Left cardiac atrium (tissue), 4 donors: ENCODE data around the gene SLC16A3. TPM values are rescaled to one million over a fixed set of nuclear protein-coding genes. Genes with fewer than 3 reads are reported as not detected.
"Not testable (repeated sequence)": the region's sequence is repeated elsewhere in the genome, so short reads cannot be mapped to it uniquely, and the experiment has no call there.

Experiments
- ATAC-seq, 2 donors: fragments of 200-7000 bp; cut with Tn5 transposase; one replicate each; pipeline ENCODE4 v1.9.1; 2020; ENCODE audit warnings: mild to moderate bottlenecking in 2 of 2, moderate library complexity in 2 of 2
- DNase-seq: peaks from one replicate; pipeline ENCODE4 v3.0.0-alpha.2; 2020
- intact Hi-C, 2 donors: fragments of 100-400 bp; cut with DNase I; formaldehyde crosslinking; loops; one replicate each; pipeline versions ENCODE4 v1.14.1 to v1.15.1; 2022 to 2023
- total RNA-seq, 2 donors: library from RNA; stranded (reverse); fragmentation: NEBNext Ultra II Directional; extraction: Animal tissue kit (Norgen Biotek cat#: 25700); gene quantifications; one replicate each; pipeline ENCODE4 v1.2.1, GENCODE V29; 2021
- donor health status: DM: no; HTN: yes; CAD: no.
- donor health status: DM: no; HTN: yes; CAD: no; lungs with severe emphysema.
- donor health status: DM: yes; HTN: yes; CAD: no.
- donor health status: Dilated cardiomyopathy.

Gene SLC16A3
- total RNA-seq, 2 donors from 2014 or later = 18.4 to 35.7 TPM

- DNase-seq = no peak
- intact Hi-C loops = no loop called here
Measured at GRCh38 chr17:82201498-82201910, 27.3 kb upstream of the SLC16A3 start.

GRCh38 chr17:82202981-82203380 lies 25.9 kb upstream of the SLC16A3 start:
- intact Hi-C loops = no loop called here
- ATAC-seq (no peak), DNase-seq (no peak)

More at GRCh38 chr17:82201498-82201910, 27.3 kb upstream of the SLC16A3 start:
- ATAC-seq = no peak

- intact Hi-C loops = no loop called here
- no peak for DNase-seq
- ATAC-seq = no peak
Measured at GRCh38 chr17:82203920-82204319, 24.9 kb upstream of the SLC16A3 start.

GRCh38 chr17:82204831-82205719 lies 23.8 kb upstream of the SLC16A3 start:
- intact Hi-C loops = loop anchor here in 1 of 2 donors (5.0 kb wide), 1 partner anchor 117 kb away; no protein-coding TSS in a partner anchor
- ATAC-seq (peak; percentile 24 to 48), DNase-seq (no peak)

GRCh38 chr17:82205720-82206508 lies 22.9 kb upstream of the SLC16A3 start:
- DNase-seq (peak; percentile 88), ATAC-seq (peak; percentile 83)
- intact Hi-C loops = loop anchor here (2.0 to 5.0 kb wide), 2 partner anchors 115 to 116 kb away; no protein-coding TSS in a partner anchor

GRCh38 chr17:82210655-82211054 lies 18.2 kb upstream of the SLC16A3 start:
- ATAC-seq, intact Hi-C loops, DNase-seq: not testable (repeated sequence)

- ATAC-seq = peak; percentile 85 to 92
- intact Hi-C loops = no loop called here
- DNase-seq = peak; percentile 86
Measured at GRCh38 chr17:82212331-82213250, 16.3 kb upstream of the SLC16A3 start, which contains the start of gene CCDC57. Gene CCDC57, minus strand, starts transcription at chr17:82212842. Its CDS starts 10,898 bp downstream, at chr17:82201944.

- ATAC-seq (peak; percentile 61 to 67), DNase-seq (no peak)
- intact Hi-C loops = no loop called here
Measured at GRCh38 chr17:82213251-82214011, 15.4 kb upstream of the SLC16A3 start.

- DNase-seq = no peak
- intact Hi-C loops = no loop called here
- ATAC-seq = no peak
Measured at GRCh38 chr17:82214012-82214628, 14.7 kb upstream of the SLC16A3 start.

GRCh38 chr17:82215095-82215971 lies 13.5 kb upstream of the SLC16A3 start:
- ATAC-seq = no peak
- DNase-seq = no peak
- intact Hi-C loops = no loop called here

- ATAC-seq = no peak
- no peak for DNase-seq
- intact Hi-C loops = no loop called here
Measured at GRCh38 chr17:82215972-82216300, 12.9 kb upstream of the SLC16A3 start.

- intact Hi-C loops = no loop called here
- DNase-seq (peak; percentile 74), ATAC-seq (peak; percentile 32 to 60)
Measured at GRCh38 chr17:82216301-82217119, 12.3 kb upstream of the SLC16A3 start.

- intact Hi-C loops = no loop called here
- DNase-seq (no peak), ATAC-seq (peak in 1 of 2 donors; percentile 0)
Measured at GRCh38 chr17:82217120-82217529, 11.7 kb upstream of the SLC16A3 start.

- peak; percentile 72 for DNase-seq
- peak; percentile 16 to 47 for ATAC-seq
- intact Hi-C loops = no loop called here
Measured at GRCh38 chr17:82217530-82218204, 11.2 kb upstream of the SLC16A3 start.

GRCh38 chr17:82218349-82219075 lies 10.3 kb upstream of the SLC16A3 start:
- DNase-seq = no peak
- ATAC-seq = no peak

More at GRCh38 chr17:82218349-82219075, 10.3 kb upstream of the SLC16A3 start:
- intact Hi-C loops = no loop called here
